ENCODE data around the gene ERCC4. TPM values are rescaled to one million over a fixed set of nuclear protein-coding genes. Genes with fewer than 3 reads are reported as not detected.
A peak's percentile ranks its signal among the peaks of the same experiment; 100 is the strongest.

Gene ERCC4
- total and polyA plus RNA-seq, 2 of the 8 experiments (the other 6 are each of a cell fraction or from before 2014, with no cell fraction given), result 1.6 to 13.2 TPM

GRCh38 chr16:13984794-13985193 is 64.8 kb downstream of the ERCC4 start:
- H3K9me3 ChIP-seq (ENCODE audit: insufficient read depth in 2 of 2, low read depth in 1 of 2, low read length in 1 of 2), result no peaks in the 10 kb centered on the region
- H3K4ac ChIP-seq (replicated peaks; ENCODE audit: insufficient read length, low read depth, low read length), result no peak overlapping the region
- H3K27ac ChIP-seq (ENCODE audit: low read depth, low read length), result no peak overlapping the region
- no peak for TF ChIP-seq PHF8 (conservative IDR thresholded peaks at IDR 0.05; ENCODE audit: low read depth, low read length)
- no peak for TF ChIP-seq MAX (IDR thresholded peaks at IDR 0.05)
- TF ChIP-seq ATF2 (IDR thresholded peaks at IDR 0.05; ENCODE audit: low read length), result no peak
- TF ChIP-seq SP4 (IDR thresholded peaks at IDR 0.05; ENCODE audit: low read length), result no peak
- TF ChIP-seq RXRA (IDR thresholded peaks at IDR 0.05; ENCODE audit: insufficient read depth, low read depth, low read length), result no peak
- no peak for TF ChIP-seq SIRT6 (IDR thresholded peaks at IDR 0.05; ENCODE audit: low read length)
- no peak for TF ChIP-seq RAD21 (IDR thresholded peaks at IDR 0.05 in 1 of 2, conservative IDR thresholded peaks at IDR 0.05 in 1 of 2; ENCODE audit: low read depth in 2 of 2, low read length in 2 of 2)
- no peak overlapping the region for H2BK15ac ChIP-seq (ENCODE audit: low read length)
- no peak for FAIRE-seq
- CTCF ChIA-PET (ENCODE audit: partially characterized antibody), result interaction anchor here (1.0 kb wide), 1 partner anchor 15 kb away, joined by 4 read pairs; no protein-coding TSS in a partner anchor
- no peak overlapping the region for H3K4me3 ChIP-seq (ENCODE audit: extremely low read depth in 1 of 4, insufficient read depth in 2 of 4, low read depth in 3 of 4, low read length in 4 of 4)
- H3K4me1 ChIP-seq (replicated peaks in 1 of 4; ENCODE audit: control insufficient read depth in 3 of 4, insufficient read depth in 4 of 4, low read length in 3 of 4), result no peaks in the 10 kb centered on the region
- H3K79me2 ChIP-seq (ENCODE audit: control insufficient read depth in 1 of 2, insufficient read depth in 2 of 2, low read length in 2 of 2), result no peaks in the 10 kb centered on the region
- H2BK5ac ChIP-seq (ENCODE audit: low read depth, low read length), result no peak overlapping the region
- H3K4me2 ChIP-seq (ENCODE audit: insufficient read depth in 1 of 2, low read depth in 2 of 2, low read length in 2 of 2), result no peak overlapping the region
- POLR2A ChIA-PET (ENCODE audit: partially characterized antibody), result no interaction called here
- no peaks in the 10 kb centered on the region for H3K27me3 ChIP-seq (replicated peaks in 1 of 4; ENCODE audit: control insufficient read depth in 3 of 4, extremely low read depth in 1 of 4, insufficient read depth in 3 of 4, low read length in 3 of 4)
- H3K36me3 ChIP-seq (ENCODE audit: control insufficient read depth in 2 of 4, insufficient read depth in 4 of 4, low read length in 3 of 4), result no peaks in the 10 kb centered on the region
- no peak for DNase-seq (ENCODE audit: low read depth in 1 of 2, low spot score in 2 of 2)
- no peak overlapping the region for H4K91ac ChIP-seq (replicated peaks; ENCODE audit: insufficient read length, low read length)
- H2BK12ac ChIP-seq (ENCODE audit: low read depth, low read length), result no peak overlapping the region
- no peak overlapping the region for H2BK120ac ChIP-seq (replicated peaks; ENCODE audit: low read depth, low read length)
- no peak overlapping the region for H2BK20ac ChIP-seq (ENCODE audit: low read length)
- H2AK5ac ChIP-seq (ENCODE audit: low read depth, low read length), result no peak overlapping the region
- no peaks in the 10 kb centered on the region for H3K79me1 ChIP-seq (ENCODE audit: low read depth, low read length)
- H3K23ac ChIP-seq (ENCODE audit: insufficient read length), result no peak overlapping the region
- H3K23me2 ChIP-seq (ENCODE audit: low read depth, low read length), result no peaks in the 10 kb centered on the region
- H4K20me1 ChIP-seq (replicated peaks in 1 of 2; ENCODE audit: control insufficient read depth in 1 of 2, insufficient read depth in 2 of 2, low read length in 2 of 2), result no peaks in the 10 kb centered on the region
- H4K5ac ChIP-seq (ENCODE audit: insufficient read length, low read depth, low read length), result no peak overlapping the region
- H3K9ac ChIP-seq (replicated peaks in 1 of 4; ENCODE audit: extremely low read depth in 1 of 4, low read depth in 3 of 4, low read length in 3 of 4), result no peak overlapping the region
- no peak overlapping the region for H3K14ac ChIP-seq (ENCODE audit: insufficient read length)
- WGBS, 2 experiments (ENCODE audit: extremely low coverage in 1 of 2, insufficient coverage in 1 of 2, insufficient read length in 1 of 2, insufficient replicate concordance in 2 of 2, low coverage in 1 of 2, low lambda C conversion rate in 2 of 2, missing lambda C conversion rate in 1 of 2), result 87% methylated on average over 8 of the region's 8 CpGs; no CpG with 5 or more reads in 1 of the 2 experiments
- peak overlapping the region; percentile 60; the same call in 1 of the 2 replicates for H3K18ac ChIP-seq (ENCODE audit: extremely low read depth, low read length)
- H3K56ac ChIP-seq (replicated peaks; ENCODE audit: insufficient read length, low read depth, low read length), result no peak overlapping the region
- peak overlapping the region; percentile 56; the same call in 1 of the 2 replicates for H2AFZ ChIP-seq (ENCODE audit: low read length)
- H4K8ac ChIP-seq (ENCODE audit: extremely low read depth, insufficient read depth, low read length), result peak overlapping the region; percentile 20; the same call in 1 of the 2 replicates
